IMR-90 (cell line): ENCODE results near the gene AP4B1. TPM values are rescaled to one million over a fixed set of nuclear protein-coding genes. Genes with fewer than 3 reads are reported as not detected.

Source experiments
- polyA plus RNA-seq, 3 experiments: library from polyadenylated mRNA; depleted of rRNA; stranded (reverse); fragments of >200 nt; gene quantifications; 2 replicates each; pipeline ENCODE4 v1.2.3, GENCODE V29; 2012; ENCODE audit warnings: low replicate concordance in 1 of 3
- total RNA-seq: library from RNA; depleted of rRNA; stranded (reverse); fragments of >200 nt; gene quantifications from 2 replicates; pipeline ENCODE4 v1.2.3, GENCODE V29; 2012; rRNA removed

The AP4B1 gene
- total and polyA plus RNA-seq, 2 of the 4 experiments (the other 2 are of a cell fraction), result 15.6 to 18.1 TPM

Other genes starting within 250 kb of the AP4B1 start
- 13.3 and 20.6 TPM in 2 replicates for gene PHTF1, start 145.3 kb downstream of the AP4B1 start, total RNA-seq
- gene PHTF1, start 145.3 kb downstream of the AP4B1 start, polyA plus RNA-seq (2012; rRNA removed), result 7.6 and 9.6 TPM in 2 replicates
- 11.7 and 12.8 TPM in 2 replicates for gene RSBN1, start 92.3 kb downstream of the AP4B1 start, total RNA-seq
- 4.6 and 5.3 TPM in 2 replicates for gene RSBN1, start 92.3 kb downstream of the AP4B1 start, polyA plus RNA-seq (2012; rRNA removed)
- 0.18 and 0.28 TPM in 2 replicates for gene PTPN22, start 33.1 kb downstream of the AP4B1 start, total RNA-seq
- 0.07 and 0.14 TPM in 2 replicates for gene PTPN22, start 33.1 kb downstream of the AP4B1 start, polyA plus RNA-seq (2012; rRNA removed)
- under 0.01 TPM in 2 replicates for gene BCL2L15, start 17.2 kb downstream of the AP4B1 start, total RNA-seq
- 0.15 and 0.22 TPM in 2 replicates for gene BCL2L15, start 17.2 kb downstream of the AP4B1 start, polyA plus RNA-seq (2012; rRNA removed)
- 6.1 TPM in 2 replicates for gene DCLRE1B, start 527 bp upstream of the AP4B1 start, total RNA-seq
- gene DCLRE1B, start 527 bp upstream of the AP4B1 start, polyA plus RNA-seq (2012; rRNA removed), result 4.4 and 4.9 TPM in 2 replicates
- gene HIPK1, start 24.5 kb upstream of the AP4B1 start, total RNA-seq, result 25.3 and 33.9 TPM in 2 replicates
- 15.1 and 15.3 TPM in 2 replicates for gene HIPK1, start 24.5 kb upstream of the AP4B1 start, polyA plus RNA-seq (2012; rRNA removed)
- 37.8 and 40.9 TPM in 2 replicates for gene OLFML3, start 74.7 kb upstream of the AP4B1 start, total RNA-seq
- 66.6 and 71.3 TPM in 2 replicates for gene OLFML3, start 74.7 kb upstream of the AP4B1 start, polyA plus RNA-seq (2012; rRNA removed)
- not detected in 2 replicates for gene SYT6, start 249.1 kb upstream of the AP4B1 start, total RNA-seq
- gene SYT6, start 249.1 kb upstream of the AP4B1 start, polyA plus RNA-seq (2012; rRNA removed), result not detected in 2 replicates